Measurements from ENCODE around the gene MAVS.

DNA sequence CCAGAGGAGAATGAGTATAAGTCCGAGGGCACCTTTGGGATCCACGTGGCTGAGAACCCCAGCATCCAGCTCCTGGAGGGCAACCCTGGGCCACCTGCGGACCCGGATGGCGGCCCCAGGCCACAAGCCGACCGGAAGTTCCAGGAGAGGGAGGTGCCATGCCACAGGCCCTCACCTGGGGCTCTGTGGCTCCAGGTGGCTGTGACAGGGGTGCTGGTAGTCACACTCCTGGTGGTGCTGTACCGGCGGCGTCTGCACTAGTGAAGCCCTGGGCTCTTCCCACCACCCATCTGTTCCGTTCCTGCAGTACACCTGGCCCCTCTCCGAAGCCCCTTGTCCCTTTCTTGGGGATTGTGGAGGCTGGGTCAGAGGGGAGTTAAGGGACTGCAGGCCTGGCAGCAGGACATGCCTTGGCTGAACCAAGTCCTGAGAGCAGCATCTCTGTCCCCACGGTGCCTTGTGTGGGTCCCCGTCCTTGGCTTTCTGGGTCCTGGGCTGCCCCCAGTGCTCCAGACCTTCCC, 19.3 kb downstream of the MAVS start:
- TF ChIP-seq CTCF (IDR thresholded peaks at IDR 0.05; ENCODE audit: low read depth, low read length) (no peak), MYC (IDR thresholded peaks at IDR 0.05; ENCODE audit: low read depth, low read length) (no peak)
